Tibial nerve (tissue), 3 donors: ENCODE measurements around the gene EPHA6.

Source experiments
- POLR2A ChIP-seq, 2 donors: fragments of 450-650 bp; IDR thresholded peaks; one replicate each; pipeline ENCODE4 v1.6.1; 2017; ENCODE audit warnings: antibody characterized with exemption in 2 of 2, mild to moderate bottlenecking in 2 of 2, moderate library complexity in 2 of 2
- TF ChIP-seq, protein P1 (sequence below), 5 experiments: fragments of 200-600 bp in 3 of 5; fragments of 450-650 bp in 2 of 5; sonication (generic) in 3 of 5; IDR thresholded peaks; one replicate each; pipeline ENCODE4 v1.5.1; 2016 to 2019; ENCODE audit warnings: antibody characterized with exemption in 5 of 5, mild to moderate bottlenecking in 3 of 5, moderate library complexity in 2 of 5

DNA sequence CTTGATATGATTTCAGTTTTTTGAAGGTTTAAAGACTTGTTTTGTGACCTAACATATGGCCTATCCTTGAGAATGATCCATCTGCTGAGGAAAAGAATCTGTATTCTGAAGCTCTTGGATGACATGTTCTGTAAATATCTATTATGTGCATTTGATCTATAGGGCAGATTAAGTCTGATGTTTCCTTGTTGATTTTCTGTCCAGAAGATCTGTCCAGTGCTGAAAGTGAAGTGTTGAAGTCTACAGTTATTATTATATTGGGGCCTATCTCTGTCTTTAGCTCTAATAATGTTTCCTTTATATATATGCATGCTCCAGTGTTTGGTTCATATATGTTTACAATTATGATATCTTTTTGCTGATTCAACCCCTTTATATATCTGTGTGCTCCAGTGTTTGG, 362.8 kb downstream of the EPHA6 start:
- TF ChIP-seq, protein P1, sequence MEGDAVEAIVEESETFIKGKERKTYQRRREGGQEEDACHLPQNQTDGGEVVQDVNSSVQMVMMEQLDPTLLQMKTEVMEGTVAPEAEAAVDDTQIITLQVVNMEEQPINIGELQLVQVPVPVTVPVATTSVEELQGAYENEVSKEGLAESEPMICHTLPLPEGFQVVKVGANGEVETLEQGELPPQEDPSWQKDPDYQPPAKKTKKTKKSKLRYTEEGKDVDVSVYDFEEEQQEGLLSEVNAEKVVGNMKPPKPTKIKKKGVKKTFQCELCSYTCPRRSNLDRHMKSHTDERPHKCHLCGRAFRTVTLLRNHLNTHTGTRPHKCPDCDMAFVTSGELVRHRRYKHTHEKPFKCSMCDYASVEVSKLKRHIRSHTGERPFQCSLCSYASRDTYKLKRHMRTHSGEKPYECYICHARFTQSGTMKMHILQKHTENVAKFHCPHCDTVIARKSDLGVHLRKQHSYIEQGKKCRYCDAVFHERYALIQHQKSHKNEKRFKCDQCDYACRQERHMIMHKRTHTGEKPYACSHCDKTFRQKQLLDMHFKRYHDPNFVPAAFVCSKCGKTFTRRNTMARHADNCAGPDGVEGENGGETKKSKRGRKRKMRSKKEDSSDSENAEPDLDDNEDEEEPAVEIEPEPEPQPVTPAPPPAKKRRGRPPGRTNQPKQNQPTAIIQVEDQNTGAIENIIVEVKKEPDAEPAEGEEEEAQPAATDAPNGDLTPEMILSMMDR (IDR thresholded peaks at IDR 0.05), result no peak
- TF ChIP-seq POLR2A (IDR thresholded peaks at IDR 0.05), result no peak
